Left cardiac atrium (tissue), 4 donors: Measurements from ENCODE around the gene FAM9C. TPM values are rescaled to one million over a fixed set of nuclear protein-coding genes. Genes with fewer than 3 reads are reported as not detected.
"Not testable (repeated sequence)": the region's sequence is repeated elsewhere in the genome, so short reads cannot be mapped to it uniquely, and the experiment has no call there.

Experiments
- ATAC-seq, 2 donors: fragments of 200-7000 bp; cut with Tn5 transposase; one replicate each; pipeline ENCODE4 v1.9.1; 2020; ENCODE audit warnings: mild to moderate bottlenecking in 2 of 2, moderate library complexity in 2 of 2
- DNase-seq: peaks from one replicate; pipeline ENCODE4 v3.0.0-alpha.2; 2020
- intact Hi-C, 2 donors: fragments of 100-400 bp; cut with DNase I; formaldehyde crosslinking; loops; one replicate each; pipeline versions ENCODE4 v1.14.1 to v1.15.1; 2022 to 2023
- total RNA-seq, 2 donors: library from RNA; stranded (reverse); fragmentation: NEBNext Ultra II Directional; extraction: Animal tissue kit (Norgen Biotek cat#: 25700); gene quantifications; one replicate each; pipeline ENCODE4 v1.2.1, GENCODE V29; 2021
- donor health status: DM: no; HTN: yes; CAD: no.
- donor health status: DM: no; HTN: yes; CAD: no; lungs with severe emphysema.
- donor health status: DM: yes; HTN: yes; CAD: no.
- donor health status: Dilated cardiomyopathy.

The FAM9C gene
- total RNA-seq, 2 donors from 2014 or later: not detected

DNA sequence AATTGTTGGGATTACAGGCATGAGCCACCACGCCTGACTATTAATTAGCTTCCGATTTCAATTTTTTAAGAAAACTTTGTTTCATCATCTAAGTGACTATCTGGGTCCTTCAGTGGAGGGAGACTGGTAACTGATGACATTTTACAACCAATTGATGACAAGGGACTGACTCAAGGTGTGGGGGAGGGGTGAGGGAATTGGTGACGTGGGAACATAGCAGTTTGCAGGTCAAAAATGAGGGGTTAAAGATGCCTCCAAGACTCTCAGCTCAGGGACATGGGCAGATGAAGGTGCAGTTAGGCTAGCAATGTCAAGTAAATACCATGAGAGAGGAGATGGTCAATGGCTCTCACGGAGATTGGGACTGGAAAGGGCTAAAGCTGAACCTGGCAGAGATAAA lies 5.7 kb upstream of the FAM9C start:
- no peak for ATAC-seq
- intact Hi-C loops: no loop called here
- DNase-seq: no peak

DNA sequence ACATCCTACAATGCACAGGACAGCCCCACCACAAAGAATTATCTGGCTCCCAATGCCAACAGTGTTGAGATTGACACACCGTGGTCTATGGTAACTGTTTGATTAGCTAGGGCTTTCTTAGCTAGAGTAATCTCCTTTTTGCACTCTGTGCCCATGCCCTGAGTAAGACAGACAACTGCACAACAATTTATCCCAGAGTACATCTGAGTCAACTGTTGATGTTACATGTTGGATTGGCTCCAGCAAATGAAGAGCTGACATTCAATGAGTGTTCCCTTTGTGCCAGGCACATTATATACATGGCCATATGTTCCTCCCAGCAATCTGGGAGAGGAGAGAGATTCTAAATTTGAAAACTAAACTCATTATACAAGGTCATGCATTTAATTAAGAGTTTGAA lies 3.9 kb upstream of the FAM9C start:
- intact Hi-C loops: no loop called here
- ATAC-seq: no peak
- no peak for DNase-seq

GRCh38 chrX:13047759-13048158 lies 3.3 kb upstream of the FAM9C start:
- ATAC-seq: no peak
- DNase-seq: no peak
- intact Hi-C loops: no loop called here

DNA sequence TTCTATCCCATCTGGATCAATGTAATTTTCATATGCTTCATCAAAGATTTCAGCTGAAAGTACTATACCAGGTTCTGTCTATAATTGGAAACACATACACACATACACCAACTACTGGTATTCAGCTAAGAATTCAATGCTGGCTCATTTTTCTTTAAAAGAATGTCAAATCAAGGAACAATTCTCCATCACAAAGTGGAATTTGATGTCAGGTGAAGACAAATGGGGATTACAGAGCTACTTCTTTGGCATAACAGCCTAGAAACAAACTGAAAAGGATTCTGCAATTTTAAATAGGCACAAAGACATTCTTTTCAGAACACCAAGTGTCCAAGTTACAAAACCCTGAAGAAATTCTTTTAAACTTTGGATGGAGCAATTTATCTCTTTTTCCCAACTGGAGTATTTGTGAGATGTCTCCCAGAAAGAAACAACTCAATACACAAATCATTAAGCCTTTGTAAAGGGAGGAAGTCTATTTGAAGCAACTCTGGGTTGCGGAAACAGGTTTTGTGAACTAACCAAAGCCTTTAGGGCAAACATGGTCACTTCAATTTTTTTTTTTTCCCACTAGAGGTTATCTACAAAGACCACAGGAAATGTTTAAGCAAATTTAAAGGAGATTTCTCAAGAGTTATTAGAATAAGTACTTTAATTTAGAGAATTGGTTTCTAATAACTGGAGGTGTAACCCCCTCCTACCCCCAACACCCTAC lies 1.9 kb upstream of the FAM9C start:
- ATAC-seq (no peak), DNase-seq (no peak)
- intact Hi-C loops: no loop called here

DNA sequence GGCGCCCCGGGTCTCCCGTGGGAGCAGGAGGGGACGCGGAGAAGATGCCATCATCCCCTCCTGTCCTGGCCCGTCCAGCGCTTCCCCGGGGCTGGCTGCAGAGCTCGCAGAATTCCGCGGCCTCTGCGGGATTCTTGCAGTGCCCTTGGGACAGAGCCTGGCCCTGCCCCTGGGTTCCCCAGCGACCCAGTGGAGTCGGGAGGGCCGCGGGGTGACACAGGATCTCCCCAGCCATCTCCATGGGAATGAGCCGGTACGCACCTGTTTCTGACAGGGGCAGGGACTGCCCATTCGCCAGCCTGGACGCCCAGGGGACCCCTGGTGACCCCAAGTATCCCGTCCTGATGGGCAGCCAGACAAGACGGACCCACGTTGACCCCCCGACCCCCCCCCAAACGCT lies 482 bp downstream of the FAM9C start:
- DNase-seq: no peak
- intact Hi-C loops: no loop called here
- no peak for ATAC-seq

- no peak for DNase-seq
- intact Hi-C loops: no loop called here
- no peak for ATAC-seq
These were observed 1.3 kb downstream of the FAM9C start for GRCh38 chrX:13043138-13043537.

DNA sequence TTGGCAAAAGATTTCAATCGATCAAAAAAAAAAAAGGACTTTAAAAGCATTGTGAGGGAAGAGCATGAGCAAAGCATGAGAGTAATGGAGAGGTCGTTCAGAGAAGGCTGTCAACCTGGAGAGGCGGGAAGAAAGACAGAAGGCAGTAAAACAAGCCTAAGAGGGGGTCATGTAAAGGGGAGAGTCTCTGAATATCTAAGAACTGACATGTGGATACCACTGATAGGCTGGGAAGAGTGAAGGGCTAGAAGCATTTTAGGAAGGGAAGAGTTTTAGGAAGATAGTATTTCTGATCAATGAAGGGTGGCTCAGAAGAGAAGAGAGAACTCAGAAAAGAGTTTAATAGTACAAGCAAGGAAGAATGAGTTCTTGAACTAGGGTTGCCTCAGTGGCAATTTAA lies 7.5 kb downstream of the FAM9C start:
- intact Hi-C loops: no loop called here
- ATAC-seq (no peak), DNase-seq (no peak)

DNA sequence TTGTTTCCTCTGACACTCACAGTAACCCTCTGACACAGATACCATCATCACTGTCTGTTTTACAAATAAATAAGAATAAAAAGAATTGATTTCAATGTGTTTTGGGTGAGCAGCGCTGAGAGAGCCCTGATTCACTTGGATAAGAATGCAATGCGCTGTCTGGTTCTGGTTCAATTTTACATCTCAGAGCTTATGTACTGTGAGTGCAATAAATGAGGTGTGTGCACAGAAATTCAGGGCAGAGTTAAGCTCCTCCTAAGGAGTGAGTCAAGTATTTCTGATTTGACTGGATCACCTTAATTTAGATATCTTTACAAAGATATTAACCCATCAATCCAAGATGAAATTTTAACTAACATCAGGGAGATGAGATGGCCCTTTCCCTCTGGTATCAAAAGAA lies 11.2 kb downstream of the FAM9C start:
- DNase-seq (no peak), ATAC-seq (no peak)
- intact Hi-C loops: no loop called here

- peak in 1 of 2 donors; percentile 26 for ATAC-seq
These were observed 14.3 kb downstream of the FAM9C start for GRCh38 chrX:13029887-13030771.

GRCh38 chrX:13029637-13029886 lies 14.9 kb downstream of the FAM9C start:
- intact Hi-C loops: no loop called here
- ATAC-seq (no peak), DNase-seq (no peak)

More at GRCh38 chrX:13029887-13030771, 14.3 kb downstream of the FAM9C start:
- intact Hi-C loops: no loop called here
- no peak for DNase-seq

DNA sequence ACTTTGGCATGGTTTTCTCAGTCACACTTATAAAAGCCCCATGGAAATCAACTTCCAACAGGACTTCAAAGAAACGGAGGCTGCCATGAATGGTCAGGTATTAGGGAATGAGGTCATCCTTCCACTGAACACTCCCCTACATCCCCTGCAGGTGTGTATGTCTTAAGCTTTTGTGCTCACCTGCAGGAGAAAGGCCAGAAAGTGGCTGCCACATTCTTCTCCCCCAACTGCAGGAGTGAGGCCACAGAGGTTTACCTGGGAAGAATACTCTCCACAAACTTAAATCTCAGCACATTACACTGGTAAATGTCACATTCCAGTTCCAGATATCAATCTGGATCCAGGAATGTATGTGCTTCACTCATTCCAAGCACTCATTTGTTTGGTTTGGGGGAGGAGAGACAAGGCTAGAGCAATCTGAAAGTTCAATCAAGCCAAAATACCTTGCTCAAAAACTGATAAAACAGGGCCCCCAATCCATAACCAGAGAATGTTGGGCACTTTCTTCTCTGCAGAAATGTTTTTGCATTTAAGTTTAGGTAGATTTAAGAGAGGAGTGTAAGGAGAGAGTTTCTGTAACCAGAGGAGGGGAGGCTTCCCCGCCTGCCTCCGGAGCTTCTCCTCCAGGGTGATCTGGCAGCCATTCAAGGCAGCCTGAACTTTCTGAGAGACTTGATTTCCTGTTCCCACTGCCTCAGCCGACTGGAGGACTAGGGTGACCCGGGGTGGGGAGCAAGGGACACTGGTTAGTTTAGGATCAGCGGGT lies 15.4 kb downstream of the FAM9C start:
- intact Hi-C loops: no loop called here
- peak in 1 of 2 donors; percentile 49 for ATAC-seq
- DNase-seq: peak; percentile 58

DNA sequence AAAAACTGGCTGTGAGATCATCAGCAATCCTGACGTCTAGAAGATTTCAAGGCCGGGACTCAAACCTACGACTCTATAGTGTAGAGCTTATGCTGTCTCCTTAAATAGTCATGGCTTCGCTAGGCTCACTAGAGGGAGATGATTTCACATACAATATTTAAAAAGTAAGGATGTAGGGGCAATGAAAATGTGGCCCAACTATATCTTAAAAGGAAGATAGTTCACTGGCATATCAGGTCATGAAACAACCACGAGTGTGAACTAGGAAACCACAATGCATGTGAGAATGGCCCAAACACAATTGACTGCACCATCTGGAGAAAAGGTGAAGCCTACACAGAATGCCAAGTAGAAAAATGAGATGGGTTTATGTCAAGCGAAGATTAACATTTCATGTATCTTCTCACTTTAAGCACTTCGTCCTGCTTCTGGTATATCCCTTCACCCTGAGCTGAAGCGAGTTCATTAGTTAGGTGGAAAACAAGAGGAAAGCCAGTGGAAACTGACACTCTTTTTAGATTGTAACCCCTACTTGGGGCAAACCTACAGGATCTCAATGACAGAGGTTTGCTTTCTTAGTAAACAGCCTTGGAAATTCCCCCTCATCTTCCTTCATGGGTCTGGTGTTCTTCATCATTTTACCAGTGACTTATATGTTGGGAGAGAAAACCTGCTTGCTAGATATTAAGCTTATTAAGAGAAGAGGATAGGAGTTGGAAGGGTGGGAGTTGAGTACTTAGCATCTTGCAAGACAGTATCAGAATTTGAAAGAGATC lies 17.4 kb downstream of the FAM9C start:
- no peak for DNase-seq
- intact Hi-C loops: no loop called here
- ATAC-seq: no peak

GRCh38 chrX:13024986-13025385 lies 19.4 kb downstream of the FAM9C start:
- intact Hi-C loops: no loop called here
- no peak for DNase-seq
- no peak for ATAC-seq

DNA sequence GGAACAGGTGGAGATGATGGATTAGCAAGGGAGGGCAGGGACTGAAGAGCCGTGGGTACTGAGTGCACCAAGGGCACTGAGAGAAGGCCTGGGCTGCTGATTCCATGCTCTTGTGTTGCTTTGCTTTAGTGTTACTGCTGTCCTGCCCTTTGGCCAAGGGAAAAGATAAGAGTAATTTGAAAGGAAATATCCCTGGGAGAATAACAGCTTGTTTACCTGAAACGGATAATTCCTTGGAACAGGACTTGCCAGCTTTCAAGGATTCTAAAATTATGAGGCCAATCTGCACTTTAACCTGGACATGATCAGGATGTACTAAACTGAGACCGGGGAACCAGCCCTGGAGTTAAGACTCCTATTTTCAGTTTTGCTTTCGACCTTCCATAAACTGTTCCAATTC lies 20.4 kb downstream of the FAM9C start:
- no peak for DNase-seq
- no peak for ATAC-seq
- intact Hi-C loops: no loop called here

DNA sequence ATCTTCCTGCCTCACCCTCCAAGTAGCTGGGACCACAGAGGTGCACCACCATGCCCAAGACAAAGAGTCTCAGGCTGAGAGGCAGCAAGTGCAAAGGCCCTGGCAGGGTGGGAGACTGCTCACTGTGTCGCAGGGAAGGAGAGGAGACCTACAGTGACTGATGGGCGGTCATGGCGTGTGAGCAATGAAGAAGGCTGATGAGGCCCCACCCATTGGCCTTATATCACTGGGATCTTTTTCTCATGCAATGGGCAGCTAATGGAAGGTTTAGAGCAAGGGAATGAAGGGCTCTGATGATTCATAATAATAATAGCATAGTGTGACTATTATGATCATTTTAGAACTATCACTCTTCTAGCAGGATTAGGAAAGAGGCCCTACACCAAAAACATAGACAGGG lies 20.9 kb downstream of the FAM9C start:
- intact Hi-C loops: no loop called here
- ATAC-seq (no peak), DNase-seq (no peak)

GRCh38 chrX:13022926-13023325 lies 21.5 kb downstream of the FAM9C start:
- intact Hi-C loops: no loop called here
- DNase-seq: no peak
- ATAC-seq: no peak

- ATAC-seq, intact Hi-C loops, DNase-seq: not testable (repeated sequence)
These were observed 27.7 kb downstream of the FAM9C start for GRCh38 chrX:13016731-13017130.

DNA sequence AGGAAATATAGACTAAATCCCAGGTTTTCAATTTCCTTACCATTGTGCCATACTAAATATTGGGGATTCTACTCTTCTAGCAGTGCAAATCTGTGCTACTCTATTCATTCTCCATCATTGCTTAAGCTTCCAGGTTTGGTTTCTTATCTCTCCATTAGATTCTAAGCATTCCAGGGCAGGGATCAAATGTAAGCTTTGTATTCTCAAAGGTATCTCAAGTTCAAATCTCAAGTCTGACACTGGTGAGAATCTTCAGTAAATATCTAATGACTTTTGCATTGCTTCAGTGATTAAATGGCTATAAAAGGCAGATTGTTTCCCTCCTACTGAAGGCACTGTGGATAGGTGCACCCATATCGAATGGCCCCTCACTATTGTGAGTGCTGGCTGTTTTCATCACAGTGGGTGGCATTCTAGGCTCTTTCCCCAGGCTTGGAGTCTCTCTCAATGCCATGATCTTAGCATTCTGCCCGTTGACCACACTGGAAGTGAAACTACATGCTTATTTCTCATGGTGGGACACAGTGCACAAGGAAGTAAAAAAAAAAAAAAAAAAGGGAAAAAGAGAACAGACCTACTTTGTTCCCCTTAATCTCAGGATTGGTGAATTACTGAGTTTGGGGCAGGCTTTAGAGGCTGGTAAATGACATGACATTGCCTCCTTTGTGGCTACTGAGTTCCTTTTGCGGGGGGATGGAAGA lies 28.7 kb downstream of the FAM9C start:
- ATAC-seq (peak in 1 of 2 donors; percentile 34), DNase-seq (no peak)
- intact Hi-C loops: no loop called here
